Activated T-cell treated with anti-CD3 and anti-CD28 coated beads for 48 hours (primary cell): ENCODE data around the gene SNX20.

Experiments
- DNase-seq: peaks from one replicate; pipeline ENCODE4 v3.0.0-alpha.2; 2020; ENCODE audit warnings: low read depth

The SNX20 gene

GRCh38 chr16:50681021-50681885 lies at the start of gene SNX20:
SNX20 (minus strand) TSS chr16:50681312; CDS start chr16:50677526, 3,786 bp downstream.
- no peak for DNase-seq

- DNase-seq = no peak
These were observed 43.2 kb upstream of the SNX20 start for GRCh38 chr16:50724306-50724705.

GRCh38 chr16:50722960-50723359 lies 41.8 kb upstream of the SNX20 start:
- DNase-seq = no peak

- DNase-seq = no peak
These were observed 41.3 kb upstream of the SNX20 start for GRCh38 chr16:50722405-50722737.

- DNase-seq = no peak
These were observed 40.7 kb upstream of the SNX20 start for GRCh38 chr16:50721549-50722404.

- DNase-seq = no peak
These were observed 38.6 kb upstream of the SNX20 start for GRCh38 chr16:50719401-50720337.

- no peak for DNase-seq
These were observed 37.8 kb upstream of the SNX20 start for GRCh38 chr16:50718761-50719400.

- no peak for DNase-seq
These were observed 37.1 kb upstream of the SNX20 start for GRCh38 chr16:50718061-50718760.

- no peak for DNase-seq
These were observed 36.4 kb upstream of the SNX20 start for GRCh38 chr16:50717494-50717893.

- no peak for DNase-seq
These were observed 36.0 kb upstream of the SNX20 start for GRCh38 chr16:50717091-50717490.

- no peak for DNase-seq
These were observed 31.8 kb upstream of the SNX20 start for GRCh38 chr16:50712956-50713355.

- DNase-seq = no peak
These were observed 31.4 kb upstream of the SNX20 start for GRCh38 chr16:50712560-50712898.

GRCh38 chr16:50711862-50712559 lies 30.9 kb upstream of the SNX20 start:
- no peak for DNase-seq

- no peak for DNase-seq
These were observed 29.9 kb upstream of the SNX20 start for GRCh38 chr16:50711040-50711439.

GRCh38 chr16:50709980-50710379 lies 28.9 kb upstream of the SNX20 start:
- DNase-seq = no peak

GRCh38 chr16:50709061-50709684 lies 28.1 kb upstream of the SNX20 start:
- no peak for DNase-seq

GRCh38 chr16:50708373-50709060 lies 27.4 kb upstream of the SNX20 start:
- no peak for DNase-seq

GRCh38 chr16:50706250-50706649 lies 25.1 kb upstream of the SNX20 start:
- no peak for DNase-seq

GRCh38 chr16:50705436-50706110 lies 24.5 kb upstream of the SNX20 start:
- DNase-seq = no peak
